K562 (cell line): ENCODE measurements around the gene RPS6KA2. TPM values are rescaled to one million over a fixed set of nuclear protein-coding genes. Genes with fewer than 3 reads are reported as not detected.

Source experiments
- ATF4 ChIP-seq: fragments of 450-650 bp; formaldehyde crosslinking; IDR thresholded peaks from 2 replicates; pipeline ENCODE4 v1.4.0; 2022; ENCODE audit warnings: mild to moderate bottlenecking, moderate library complexity
- BRD9 ChIP-seq: fragments of 450-650 bp; IDR thresholded peaks from 2 replicates; pipeline ENCODE4 v1.6.1; 2018; ENCODE audit warnings: low read depth; ENCODE audit not compliant: partially characterized antibody
- CBX1 ChIP-seq: sonication (generic); IDR thresholded peaks from 2 replicates; pipeline ENCODE4 v1.6.1; 2016; ENCODE audit warnings: antibody characterized with exemption, low read depth, mild to moderate bottlenecking
- CHD4 ChIP-seq: fragments of 200-600 bp; sonication (generic); IDR thresholded peaks from 3 replicates; pipeline ENCODE4 v1.6.1; 2012; ENCODE audit warnings: low read depth, mild to moderate bottlenecking, mixed read lengths, low read length, inconsistent platforms; ENCODE audit not compliant: insufficient read depth, insufficient replicate concordance, poor library complexity, severe bottlenecking
- ETV6 ChIP-seq, 3 experiments: fragments of 150-350 bp in 1 of 3; sonication (generic) in 1 of 3; formaldehyde crosslinking in 1 of 3; IDR thresholded peaks; 2 replicates each; pipeline versions ENCODE4 v1.6.1 to v1.8.0; 2014 to 2022; ENCODE audit warnings: borderline replicate concordance in 2 of 3, low read depth in 2 of 3, antibody characterized with exemption in 1 of 3, low read length in 1 of 3, mild to moderate bottlenecking in 1 of 3, missing genetic modification reagents in 1 of 3
- MIER1 ChIP-seq: fragments of 450-650 bp; IDR thresholded peaks from 2 replicates; pipeline ENCODE4 v1.6.1; 2016; ENCODE audit warnings: antibody characterized with exemption, mild to moderate bottlenecking, low read depth
- RCOR1 ChIP-seq, 2 experiments: IDR thresholded peaks; 2 replicates each; pipeline ENCODE4 v1.6.1; 2012; ENCODE audit warnings: low read depth in 2 of 2, low read length in 2 of 2, borderline replicate concordance in 1 of 2, improper control_type of control experiment in 1 of 2
- RFX5 ChIP-seq: IDR thresholded peaks from 2 replicates; pipeline ENCODE4 v1.6.1; 2011; ENCODE audit warnings: low read depth, mild to moderate bottlenecking, improper control_type of control experiment, low read length
- SNRNP70 ChIP-seq: fragments of 200-400 bp; formaldehyde crosslinking; optimal IDR thresholded peaks from 2 replicates; pipeline ENCODE3; 2017; ENCODE audit warnings: low read depth, low read length
- ZNF121 ChIP-seq: sonication (generic); formaldehyde crosslinking; conservative IDR thresholded peaks from 2 replicates; pipeline ENCODE4 v1.8.0; 2022; ENCODE audit warnings: missing genetic modification reagents
- ZNF134 ChIP-seq: fragments of 250-450 bp; sonication (Bioruptor Pico); conservative IDR thresholded peaks from 2 replicates; pipeline ENCODE4 v1.4.0; 2020
- ZNF3 ChIP-seq: fragments of 250-450 bp; sonication (Bioruptor Pico); IDR thresholded peaks from 2 replicates; pipeline ENCODE4 v1.5.0; 2021; ENCODE audit warnings: mild to moderate bottlenecking, moderate library complexity
- ZNF318 ChIP-seq, 2 experiments: fragments of 450-650 bp; IDR thresholded peaks; 2 replicates each; pipeline ENCODE4 v1.6.1; 2016; ENCODE audit warnings: mild to moderate bottlenecking in 2 of 2, borderline replicate concordance in 1 of 2, low read depth in 1 of 2, moderate library complexity in 1 of 2
- ZNF431 ChIP-seq: sonication (generic); formaldehyde crosslinking; IDR thresholded peaks from 2 replicates; pipeline ENCODE4 v1.8.0; 2022; ENCODE audit warnings: mild to moderate bottlenecking, missing genetic modification reagents
- ZNF76 ChIP-seq: fragments of 250-450 bp; sonication (Bioruptor Pico); IDR thresholded peaks from 2 replicates; pipeline ENCODE4 v1.4.0; 2020; ENCODE audit warnings: mild to moderate bottlenecking, moderate library complexity, borderline replicate concordance
- polyA plus RNA-seq, 8 experiments: library from polyadenylated mRNA; depleted of rRNA in 4 of 8; stranded (reverse) in 5 of 8; unstranded in 3 of 8; fragments of >200 nt; fragmentation: Nextera tagmentation in 2 of 8; fragmentation: Illumina TruSeq in 1 of 8; extraction: Ambion mirVana in 2 of 8; extraction: Trizol in 1 of 8; gene quantifications; 2 replicates each; pipeline versions ENCODE4 v1.2.1 to v1.2.3, GENCODE V29; 2011 to 2014; ENCODE audit warnings: inconsistent platforms in 1 of 8, missing spikeins in 1 of 8
- total RNA-seq, 7 experiments: library from RNA; depleted of rRNA in 6 of 7; stranded (reverse); fragments of >200 nt in 6 of 7; fragmentation: Illumina TruSeq in 2 of 7; extraction: Trizol in 2 of 7; gene quantifications; 2 replicates each; pipeline versions ENCODE4 v1.2.1 to v1.2.3, GENCODE V29; 2011 to 2021; ENCODE audit warnings: low replicate concordance in 1 of 7

Gene RPS6KA2
- total and polyA plus RNA-seq, 9 of the 15 experiments (the other 6 are each of a cell fraction or from before 2014, with no cell fraction given), result 0.29 to 1.00 (median 0.53) TPM

GRCh38 chr6:166382933-166383801, 243.9 kb downstream of the RPS6KA2 start, which contains the start of gene MPC1 (continued):
- TF ChIP-seq ZNF318 (IDR thresholded peaks at IDR 0.05; ENCODE audit: borderline replicate concordance in 1 of 2, low read depth in 1 of 2) (no peak), RCOR1 (IDR thresholded peaks at IDR 0.05; ENCODE audit: borderline replicate concordance in 1 of 2, low read depth in 2 of 2, low read length in 2 of 2) (peak in 1 of 2 experiments; percentile 3; a peak in 1 of 4 replicates), ZNF134 (CRISPR knock-in tag) (no peak), ATF4 (no peak), CHD4 (no peak), CBX1 (peak; percentile 39; the same call in 1 of the 2 replicates), ZNF121 (no peak), ZNF3 (CRISPR knock-in tag) (no peak), ETV6 (IDR thresholded peaks at IDR 0.05; ENCODE audit: borderline replicate concordance in 1 of 2, low read depth in 2 of 2, low read length in 1 of 2) (0 out of 4 replicates have a peak, but pooled peaks of 1 of the 2 experiments have one; percentile 11), ETV6 (CRISPR knock-in tag; IDR thresholded peaks at IDR 0.05; ENCODE audit: borderline replicate concordance) (0 out of 2 replicates have a peak, but pooled peaks have one; percentile 49), ZNF76 (CRISPR knock-in tag) (no peak; the same call in 1 of the 2 replicates), BRD9 (no peak), SNRNP70 (no peak), RFX5 (no peak), ZNF431 (0 out of 2 replicates have a peak, but pooled peaks have one; percentile 34), MIER1 (no peak; the same call in 1 of the 2 replicates)
